Kidney glomerular epithelial cell (primary cell): ENCODE results near the gene SMTNL2.
"Not testable (repeated sequence)": the region's sequence is repeated elsewhere in the genome, so short reads cannot be mapped to it uniquely, and the experiment has no call there.

Experiments used
- DNase-seq: peaks from one replicate; lab custom pipeline; 2025; lab: John Stamatoyannopoulos, UW

The SMTNL2 gene

GRCh38 chr17:4585638-4585994 lies 1.3 kb downstream of the SMTNL2 start:
- DNase-seq: no peak

- DNase-seq: no peak
Measured at GRCh38 chr17:4586043-4586442, 1.7 kb downstream of the SMTNL2 start.

- no peak for DNase-seq
Measured at GRCh38 chr17:4587195-4587594, 2.9 kb downstream of the SMTNL2 start.

GRCh38 chr17:4587803-4588202 lies 3.5 kb downstream of the SMTNL2 start:
- DNase-seq: no peak

- DNase-seq: no peak
Measured at GRCh38 chr17:4588391-4588790, 4.1 kb downstream of the SMTNL2 start.

GRCh38 chr17:4588898-4589625 lies 4.7 kb downstream of the SMTNL2 start:
- no peak for DNase-seq

GRCh38 chr17:4590042-4590441 lies 5.7 kb downstream of the SMTNL2 start:
- DNase-seq: not testable (repeated sequence)

- no peak for DNase-seq
Measured at GRCh38 chr17:4590981-4591453, 6.7 kb downstream of the SMTNL2 start.

- DNase-seq: no peak
Measured at GRCh38 chr17:4591529-4591928, 7.2 kb downstream of the SMTNL2 start.

GRCh38 chr17:4592240-4593005 lies 8.1 kb downstream of the SMTNL2 start:
- no peak for DNase-seq

GRCh38 chr17:4593021-4593421 lies 8.7 kb downstream of the SMTNL2 start:
- DNase-seq: no peak

GRCh38 chr17:4594406-4594805 lies 10.1 kb downstream of the SMTNL2 start:
- DNase-seq: no peak

GRCh38 chr17:4594931-4595684 lies 10.8 kb downstream of the SMTNL2 start:
- DNase-seq: no peak

- DNase-seq: not testable (repeated sequence)
Measured at GRCh38 chr17:4595685-4596342, 11.5 kb downstream of the SMTNL2 start.

GRCh38 chr17:4596636-4597380 lies 12.5 kb downstream of the SMTNL2 start:
- DNase-seq: no peak

- no peak for DNase-seq
Measured at GRCh38 chr17:4597975-4598374, 13.6 kb downstream of the SMTNL2 start.

- no peak for DNase-seq
Measured at GRCh38 chr17:4598776-4599504, 14.6 kb downstream of the SMTNL2 start.

GRCh38 chr17:4599505-4600281 lies 15.4 kb downstream of the SMTNL2 start:
- peak; percentile 58 for DNase-seq

GRCh38 chr17:4600563-4600962 lies 16.2 kb downstream of the SMTNL2 start:
- DNase-seq: no peak

GRCh38 chr17:4601326-4601725 lies 17.0 kb downstream of the SMTNL2 start:
- no peak for DNase-seq
